Pancreas (tissue), 10 donors: ENCODE data around the gene PTH2R. TPM values are rescaled to one million over a fixed set of nuclear protein-coding genes. Genes with fewer than 3 reads are reported as not detected.
"Not testable (repeated sequence)": the region's sequence is repeated elsewhere in the genome, so short reads cannot be mapped to it uniquely, and the experiment has no call there.

Experiments
- ATAC-seq, 4 donors: fragments of 200-7000 bp; cut with Tn5 transposase; one replicate each; pipeline versions ENCODE4 v1.8.0 to v1.9.1; 2020; ENCODE audit warnings: mild to moderate bottlenecking in 4 of 4, moderate library complexity in 4 of 4
- DNase-seq, 6 donors: peaks; one replicate each; pipeline ENCODE4 v3.0.0-alpha.2; 2020
- FAIRE-seq: peaks from 2 replicates; lab custom pipeline; 2012; peaks lifted over from hg19 to GRCh38; lab: Jason Lieb, UNC
- H3K27ac ChIP-seq, 4 donors: fragments of 200-600 bp; sonication (generic); 1 replicate in 3 of 4; 2 replicates in 1 of 4; pipeline versions ENCODE4 v1.5.0 to v1.8.0; 2020
- H3K27me3 ChIP-seq, 4 donors: fragments of 200-600 bp; one replicate each; pipeline ENCODE4 v1.8.0; 2021
- H3K36me3 ChIP-seq, 3 donors: fragments of 200-600 bp; sonication (generic) in 1 of 3; one replicate each; pipeline versions ENCODE4 v1.5.0 to v1.8.0; 2020 to 2021
- H3K4me1 ChIP-seq, 3 donors: fragments of 200-600 bp; one replicate each; pipeline ENCODE4 v1.8.0; 2021
- H3K4me3 ChIP-seq, 4 donors: fragments of 200-600 bp; sonication (generic) in 2 of 4; one replicate each; pipeline versions ENCODE4 v1.5.0 to v1.8.0; 2020 to 2021
- H3K9me3 ChIP-seq, 4 donors: fragments of 200-600 bp; one replicate each; pipeline ENCODE4 v1.8.0; 2021
- CTCF ChIP-seq, 4 donors: fragments of 200-600 bp; sonication (generic) in 3 of 4; IDR thresholded peaks; one replicate each; pipeline versions ENCODE4 v1.5.0 to v1.8.0; 2021; ENCODE audit warnings: antibody characterized with exemption in 4 of 4
- WGBS, 2 donors: extraction: QIAGEN DNeasy Blood & Tissue Kit; methylation state at CpG; one replicate each; pipeline ENCODE4 v1.1.7; 2013; 5-methylcytosine and 5-hydroxymethylcytosine counted together
- intact Hi-C, 3 donors: fragments of 100-400 bp; cut with DNase I; formaldehyde crosslinking; loops; one replicate each; pipeline versions ENCODE4 v1.11.1 to v1.14.2; 2022
- polyA plus RNA-seq, 2 donors: library from polyadenylated mRNA; stranded (reverse); fragments of 200-250 nt; gene quantifications; one replicate each; pipeline ENCODE4 v1.2.3, GENCODE V29; 2013
- total RNA-seq, 6 donors: library from RNA; stranded (reverse); fragmentation: NEBNext Ultra II Directional in 4 of 6; extraction: Animal tissue kit (Norgen Biotek cat#: 25700) in 4 of 6; gene quantifications; one replicate each; pipeline versions ENCODE4 v1.2.1 to v1.2.4, GENCODE V29; 2021 to 2023
- donor health status: healthy with polysubstance abuse.
- donor health status: DM: no; HTN: no; CAD: no; lungs with moderate emphysema.
- donor health status: DM: no; HTN: no; CAD: no.
- donor health status: control.
- donor health status: control.
- donor health status: Bipolar disorder and iron deficiency.
- donor health status: DM: yes; HTN: yes; CAD: no.
- donor health status: DM: no; HTN: no; CAD: no.
- donor health status: DM: no; HTN: no; CAD: no.
- donor health status: DM: yes; HTN: yes; CAD: no.

The PTH2R gene
- total and polyA plus RNA-seq, 8 donors, result 0.19 to 1.5 (median 0.48) TPM

- FAIRE-seq (no peak), DNase-seq (no peak), ATAC-seq (no peak)
- H3K9me3 ChIP-seq, result no peaks in the 10 kb centered on the region
- no peak overlapping the region for H3K4me3 ChIP-seq
- no peak overlapping the region for H3K27ac ChIP-seq
- intact Hi-C loops, result no loop called here
- H3K36me3 ChIP-seq, result no peaks in the 10 kb centered on the region
- H3K4me1 ChIP-seq, result peaks cover 0 to 10% (median 8%) of the 10 kb centered on the region in 3 donors
- 90 to 91% methylated on average over 12 of the region's 12 CpGs for WGBS, 2 donors
- TF ChIP-seq CTCF (IDR thresholded peaks at IDR 0.05), result no peak
- H3K27me3 ChIP-seq, result no peaks in the 10 kb centered on the region
Measured at GRCh38 chr2:208493186-208493585, 86.6 kb downstream of the PTH2R start.

GRCh38 chr2:208496129-208496528 is 89.5 kb downstream of the PTH2R start:
- FAIRE-seq, result no peak
- no peak for TF ChIP-seq CTCF (IDR thresholded peaks at IDR 0.05)
- WGBS, 2 donors, result 78 to 81% methylated on average over 2 of the region's 2 CpGs

GRCh38 chr2:208501206-208501605 is 94.6 kb downstream of the PTH2R start:
- Histone ChIP-seq H3K9me3 (no peaks in the 10 kb centered on the region), H3K4me3 (no peak overlapping the region), H3K27ac (no peak overlapping the region), H3K4me1 (no peaks in the 10 kb centered on the region), H3K27me3 (no peaks in the 10 kb centered on the region), H3K36me3 (no peaks in the 10 kb centered on the region)
- intact Hi-C loops, result no loop called here
- FAIRE-seq, result no peak
- ATAC-seq, result no peak
- no peak for DNase-seq
- no peak for TF ChIP-seq CTCF (IDR thresholded peaks at IDR 0.05)
- 25 to 29% methylated on average over 7 of the region's 7 CpGs for WGBS, 2 donors

More at GRCh38 chr2:208496129-208496528, 89.5 kb downstream of the PTH2R start:
- no peak overlapping the region for H3K4me3 ChIP-seq
- no peaks in the 10 kb centered on the region for H3K4me1 ChIP-seq
- intact Hi-C loops, result no loop called here
- DNase-seq, result no peak
- H3K9me3 ChIP-seq, result no peaks in the 10 kb centered on the region
- H3K27ac ChIP-seq, result no peak overlapping the region
- ATAC-seq, result no peak
- no peaks in the 10 kb centered on the region for H3K36me3 ChIP-seq
- no peaks in the 10 kb centered on the region for H3K27me3 ChIP-seq

- no peak for FAIRE-seq
- Histone ChIP-seq H3K27me3 (no peaks in the 10 kb centered on the region), H3K4me1 (no peaks in the 10 kb centered on the region), H3K27ac (no peak overlapping the region), H3K4me3 (no peak overlapping the region), H3K9me3 (no peaks in the 10 kb centered on the region), H3K36me3 (no peaks in the 10 kb centered on the region)
- intact Hi-C loops, result no loop called here
- ATAC-seq, result no peak
- no peak for TF ChIP-seq CTCF (IDR thresholded peaks at IDR 0.05)
- DNase-seq, result no peak
Measured at GRCh38 chr2:208502288-208502687, 95.7 kb downstream of the PTH2R start.

GRCh38 chr2:208505365-208505764 is 98.8 kb downstream of the PTH2R start:
- H3K4me1 ChIP-seq, intact Hi-C loops, FAIRE-seq, ATAC-seq, H3K4me3 ChIP-seq, H3K27ac ChIP-seq, H3K27me3 ChIP-seq, H3K36me3 ChIP-seq, H3K9me3 ChIP-seq, DNase-seq: not testable (repeated sequence)
- WGBS, 2 donors, result 89 to 93% methylated on average over 3 of the region's 3 CpGs

GRCh38 chr2:208509586-208509985 is 103.0 kb downstream of the PTH2R start:
- ATAC-seq (no peak), DNase-seq (no peak), FAIRE-seq (no peak)
- Histone ChIP-seq H3K36me3 (no peaks in the 10 kb centered on the region), H3K27me3 (no peaks in the 10 kb centered on the region), H3K9me3 (no peaks in the 10 kb centered on the region), H3K4me1 (no peaks in the 10 kb centered on the region), H3K27ac (no peak overlapping the region), H3K4me3 (no peak overlapping the region)
- intact Hi-C loops, result no loop called here
- no peak for TF ChIP-seq CTCF (IDR thresholded peaks at IDR 0.05)
